Epithelial cell of esophagus (primary cell): ENCODE results near the gene TEN1.
A peak's percentile ranks its signal among the peaks of the same experiment; 100 is the strongest.

Experiments used
- DNase-seq: peaks from one replicate; pipeline ENCODE4 v3.0.0; 2010; ENCODE audit warnings: low read depth
- H3K4me3 ChIP-seq: 2 replicates; pipeline ENCODE4 v1.5.1; 2011; ENCODE audit warnings: mild to moderate bottlenecking, low read length, control low read depth
- TF ChIP-seq, protein P1 (sequence below): IDR thresholded peaks from 2 replicates; pipeline ENCODE4 v1.5.1; 2011; ENCODE audit warnings: low read depth, mild to moderate bottlenecking, low read length, control low read depth, inconsistent platforms; ENCODE audit not compliant: insufficient read depth; ENCODE audit errors: missing control alignments

Gene TEN1

DNA sequence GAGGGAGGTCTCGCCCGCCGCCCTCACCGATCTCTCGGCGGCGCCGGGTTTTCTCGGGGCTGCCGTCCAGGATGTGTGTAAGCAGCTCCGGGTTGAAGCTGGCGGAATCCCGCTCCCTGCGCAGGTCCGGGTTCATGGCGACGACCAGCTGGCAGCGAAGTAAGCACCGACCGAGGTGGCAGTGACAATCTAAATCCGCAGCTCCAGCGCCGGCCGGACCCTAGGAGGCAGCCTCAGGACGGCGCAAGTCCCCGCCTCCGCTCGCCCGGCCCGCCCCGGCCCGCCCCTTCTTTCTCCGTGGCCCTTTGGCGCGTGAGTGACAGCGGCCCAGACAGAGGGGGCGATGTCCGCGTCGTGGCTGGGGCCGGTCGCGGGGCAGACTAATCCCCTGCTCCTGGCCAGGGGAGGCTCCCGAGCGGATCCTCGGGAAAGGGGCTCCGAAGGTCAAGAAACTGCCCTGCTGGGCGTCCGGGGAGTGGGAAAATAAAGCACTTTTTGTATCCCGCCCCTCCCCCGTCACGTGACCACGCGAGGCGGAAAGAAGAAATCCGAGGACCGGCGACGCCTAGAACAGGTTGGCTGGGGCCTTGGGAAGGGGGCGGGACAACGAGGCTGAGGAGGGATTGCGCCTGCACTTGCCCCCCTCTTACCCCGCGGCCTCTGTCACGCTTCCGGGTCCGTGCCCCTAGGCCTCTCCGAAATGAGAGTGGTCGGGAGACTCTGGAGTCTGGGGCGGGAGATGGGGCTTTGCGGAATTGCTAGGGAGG is at the start of gene TEN1, which contains the start of gene ACOX1:
TSS of gene TEN1 (plus strand) at position 303 of the 767 bp plus-strand sequence. CDS start 6,953 bp downstream, outside the sequence.
TSS of gene ACOX1 (minus strand) at position 229 of the 767 bp plus-strand sequence. CDS start at position 136, 93 bp downstream.
- H3K4me3 ChIP-seq: peak within 1 kb of the TSS; percentile 91
- peak; percentile 95 for DNase-seq
- TF ChIP-seq, protein P1, sequence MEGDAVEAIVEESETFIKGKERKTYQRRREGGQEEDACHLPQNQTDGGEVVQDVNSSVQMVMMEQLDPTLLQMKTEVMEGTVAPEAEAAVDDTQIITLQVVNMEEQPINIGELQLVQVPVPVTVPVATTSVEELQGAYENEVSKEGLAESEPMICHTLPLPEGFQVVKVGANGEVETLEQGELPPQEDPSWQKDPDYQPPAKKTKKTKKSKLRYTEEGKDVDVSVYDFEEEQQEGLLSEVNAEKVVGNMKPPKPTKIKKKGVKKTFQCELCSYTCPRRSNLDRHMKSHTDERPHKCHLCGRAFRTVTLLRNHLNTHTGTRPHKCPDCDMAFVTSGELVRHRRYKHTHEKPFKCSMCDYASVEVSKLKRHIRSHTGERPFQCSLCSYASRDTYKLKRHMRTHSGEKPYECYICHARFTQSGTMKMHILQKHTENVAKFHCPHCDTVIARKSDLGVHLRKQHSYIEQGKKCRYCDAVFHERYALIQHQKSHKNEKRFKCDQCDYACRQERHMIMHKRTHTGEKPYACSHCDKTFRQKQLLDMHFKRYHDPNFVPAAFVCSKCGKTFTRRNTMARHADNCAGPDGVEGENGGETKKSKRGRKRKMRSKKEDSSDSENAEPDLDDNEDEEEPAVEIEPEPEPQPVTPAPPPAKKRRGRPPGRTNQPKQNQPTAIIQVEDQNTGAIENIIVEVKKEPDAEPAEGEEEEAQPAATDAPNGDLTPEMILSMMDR: peak; percentile 8

GRCh38 chr17:75931062-75931461 is 48.0 kb upstream of the TEN1 start:
- no peak overlapping the region for H3K4me3 ChIP-seq
- TF ChIP-seq, protein P1: no peak

GRCh38 chr17:75932852-75933251 is 46.2 kb upstream of the TEN1 start:
- peak; percentile 19 for DNase-seq
- TF ChIP-seq, protein P1: no peak
- H3K4me3 ChIP-seq: no peak overlapping the region

More at GRCh38 chr17:75931062-75931461, 48.0 kb upstream of the TEN1 start:
- DNase-seq: no peak

DNA sequence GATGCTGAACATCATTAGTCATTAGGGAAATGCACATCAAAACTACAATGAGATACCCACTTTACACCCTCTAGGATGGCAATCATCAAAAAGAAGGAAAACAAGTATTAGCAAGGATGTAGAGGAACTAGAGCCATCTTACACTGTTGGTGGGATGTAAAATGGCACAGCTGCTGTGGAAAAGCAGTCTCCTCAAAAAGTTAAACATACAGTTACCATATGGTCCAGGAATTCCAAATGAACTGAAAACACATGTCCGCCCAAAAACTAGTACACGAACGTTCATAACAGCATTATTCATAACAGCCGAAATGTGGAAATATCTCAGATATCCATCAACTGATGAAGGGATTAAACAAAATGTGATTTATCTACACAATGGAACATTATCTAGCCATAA is 45.2 kb upstream of the TEN1 start:
- DNase-seq: no peak
- H3K4me3 ChIP-seq: no peak overlapping the region
- TF ChIP-seq, protein P1: no peak

DNA sequence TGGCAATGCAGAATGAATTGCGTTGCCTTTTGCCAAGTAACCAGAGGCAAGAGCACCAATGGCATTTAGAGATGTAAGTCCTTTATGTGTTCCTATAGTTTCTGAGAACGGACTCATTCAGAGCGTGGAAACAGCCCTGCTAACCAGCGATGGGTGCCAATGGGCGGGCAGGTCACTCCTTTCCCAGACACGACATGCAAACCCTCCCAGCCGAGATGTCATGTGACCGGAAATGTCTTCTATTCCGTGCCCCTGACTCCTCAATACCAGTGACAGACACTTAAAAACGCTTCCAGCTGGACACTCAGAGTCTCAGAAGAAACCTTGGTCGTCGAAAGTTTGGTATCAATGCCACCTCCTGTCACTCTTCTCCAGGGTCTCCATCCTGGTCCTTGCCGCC is 41.4 kb upstream of the TEN1 start:
- DNase-seq: no peak
- TF ChIP-seq, protein P1: no peak
- no peak overlapping the region for H3K4me3 ChIP-seq

DNA sequence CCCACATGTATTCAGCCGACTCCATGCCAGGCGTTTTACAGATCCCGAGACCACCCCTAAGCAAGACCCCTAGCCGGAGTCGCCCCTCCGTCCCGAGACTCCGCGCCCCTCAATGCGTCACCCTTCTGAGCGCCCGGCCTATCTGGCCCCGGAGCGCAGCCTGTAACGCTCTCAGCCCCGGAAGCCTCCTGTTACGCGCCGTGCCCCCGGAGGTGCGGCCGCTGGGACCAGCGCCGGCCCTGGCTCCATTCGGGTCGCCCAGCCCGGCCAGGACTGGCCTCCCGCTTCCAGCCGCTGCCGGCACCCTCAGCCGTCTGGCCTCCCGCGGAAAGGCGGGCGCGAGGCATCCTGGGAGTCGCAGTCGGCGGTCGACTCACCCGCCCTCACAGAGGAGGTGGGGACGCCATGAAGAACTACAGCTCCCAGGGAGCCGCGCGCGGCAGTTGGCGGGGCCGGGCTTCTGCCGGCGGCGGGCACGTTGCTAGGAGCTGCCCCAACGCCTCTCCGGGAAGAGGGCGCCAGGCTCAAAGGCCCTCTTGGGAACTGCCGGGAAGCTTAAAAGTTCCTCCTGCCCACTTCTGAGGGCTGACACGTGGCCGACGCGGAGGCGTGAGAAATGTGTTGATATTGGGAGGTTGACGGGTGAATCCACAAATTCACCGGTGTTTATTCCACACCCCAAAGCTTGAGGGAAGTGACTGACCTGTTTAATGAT is 38.2 kb upstream of the TEN1 start, which contains the start of gene FBF1:
TSS of gene FBF1 (minus strand) at position 316 of the 715 bp plus-strand sequence. CDS start 2,893 bp downstream, outside the sequence.
- peak; percentile 97 for DNase-seq
- TF ChIP-seq, protein P1: no peak
- H3K4me3 ChIP-seq: peak within 1 kb of the TSS; percentile 81
